Prostate gland (tissue), 2 donors: Measurements from ENCODE around the gene CDC14B.
"Not testable (repeated sequence)": the region's sequence is repeated elsewhere in the genome, so short reads cannot be mapped to it uniquely, and the experiment has no call there.

ENCODE experiments used
- POLR2A ChIP-seq: fragments of 450-650 bp; IDR thresholded peaks from one replicate; pipeline ENCODE4 v1.6.1; 2016; ENCODE audit warnings: antibody characterized with exemption, mild to moderate bottlenecking
- TF ChIP-seq, protein P1 (sequence below), 4 experiments: fragments of 200-600 bp in 2 of 4; fragments of 450-650 bp in 2 of 4; sonication (generic) in 2 of 4; IDR thresholded peaks; 1 replicate in 3 of 4; 2 replicates in 1 of 4; pipeline ENCODE4 v1.5.1; 2016 to 2019; ENCODE audit warnings: antibody characterized with exemption in 4 of 4, mild to moderate bottlenecking in 2 of 4, moderate library complexity in 2 of 4

DNA sequence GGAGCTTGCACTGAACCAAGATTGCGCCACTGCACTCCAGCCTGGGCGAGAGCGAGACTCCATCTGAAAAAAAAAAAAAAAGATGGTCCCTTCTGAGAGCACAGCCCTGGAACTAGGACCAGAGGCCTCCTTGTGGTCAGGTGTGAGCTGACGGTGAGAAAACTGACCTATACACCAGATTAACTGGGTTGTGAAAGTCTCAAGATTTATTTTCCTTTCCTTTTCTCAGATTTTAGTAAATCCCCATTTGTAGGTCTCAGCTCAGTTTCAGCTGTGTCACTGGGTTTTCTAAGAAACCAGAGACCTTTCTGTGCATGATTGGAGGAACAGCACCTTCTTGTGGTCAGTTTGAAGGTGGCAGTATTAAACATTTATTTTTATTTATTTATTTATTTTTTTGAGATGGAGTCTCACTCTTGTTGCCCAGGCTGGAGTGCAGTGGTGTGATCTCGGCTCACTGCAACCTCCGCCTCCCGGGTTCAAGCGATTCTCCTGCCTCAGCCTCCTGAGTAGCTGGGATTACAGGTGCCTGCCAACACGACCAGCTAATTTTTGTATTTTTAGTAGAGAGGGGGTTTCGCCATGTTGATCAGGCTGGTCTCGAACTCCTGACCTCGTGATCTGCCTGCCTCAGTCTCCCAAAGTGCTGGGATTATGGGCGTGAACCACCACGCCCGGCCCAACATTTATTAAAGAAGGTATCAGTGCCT lies 47.2 kb upstream of the CDC14B start:
- TF ChIP-seq, protein P1, sequence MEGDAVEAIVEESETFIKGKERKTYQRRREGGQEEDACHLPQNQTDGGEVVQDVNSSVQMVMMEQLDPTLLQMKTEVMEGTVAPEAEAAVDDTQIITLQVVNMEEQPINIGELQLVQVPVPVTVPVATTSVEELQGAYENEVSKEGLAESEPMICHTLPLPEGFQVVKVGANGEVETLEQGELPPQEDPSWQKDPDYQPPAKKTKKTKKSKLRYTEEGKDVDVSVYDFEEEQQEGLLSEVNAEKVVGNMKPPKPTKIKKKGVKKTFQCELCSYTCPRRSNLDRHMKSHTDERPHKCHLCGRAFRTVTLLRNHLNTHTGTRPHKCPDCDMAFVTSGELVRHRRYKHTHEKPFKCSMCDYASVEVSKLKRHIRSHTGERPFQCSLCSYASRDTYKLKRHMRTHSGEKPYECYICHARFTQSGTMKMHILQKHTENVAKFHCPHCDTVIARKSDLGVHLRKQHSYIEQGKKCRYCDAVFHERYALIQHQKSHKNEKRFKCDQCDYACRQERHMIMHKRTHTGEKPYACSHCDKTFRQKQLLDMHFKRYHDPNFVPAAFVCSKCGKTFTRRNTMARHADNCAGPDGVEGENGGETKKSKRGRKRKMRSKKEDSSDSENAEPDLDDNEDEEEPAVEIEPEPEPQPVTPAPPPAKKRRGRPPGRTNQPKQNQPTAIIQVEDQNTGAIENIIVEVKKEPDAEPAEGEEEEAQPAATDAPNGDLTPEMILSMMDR (IDR thresholded peaks at IDR 0.05) = peak; percentile 57 to 82 (median 66)
- TF ChIP-seq POLR2A = not testable (repeated sequence)
